Thyroid gland (tissue), 4 donors: ENCODE data around the gene TOP1.

ENCODE experiments used
- CTCF ChIP-seq, 6 experiments: fragments of 200-600 bp in 3 of 6; fragments of 450-650 bp in 3 of 6; sonication (generic) in 3 of 6; IDR thresholded peaks; one replicate each; pipeline ENCODE4 v1.5.1; 2016 to 2019; ENCODE audit warnings: antibody characterized with exemption in 6 of 6, mild to moderate bottlenecking in 2 of 6, inconsistent platforms in 1 of 6, moderate library complexity in 1 of 6
- POLR2A ChIP-seq, 2 donors: fragments of 450-650 bp; IDR thresholded peaks; one replicate each; pipeline ENCODE4 v1.6.1; 2017; ENCODE audit warnings: antibody characterized with exemption in 2 of 2, mild to moderate bottlenecking in 2 of 2, moderate library complexity in 1 of 2

- TF ChIP-seq CTCF (IDR thresholded peaks at IDR 0.05) (no peak), POLR2A (IDR thresholded peaks at IDR 0.05) (no peak)
Observed at GRCh38 chr20:41089555-41089954, 60.9 kb downstream of the TOP1 start.
